ENCODE results near the gene IGSF23. TPM values are rescaled to one million over a fixed set of nuclear protein-coding genes. Genes with fewer than 3 reads are reported as not detected.

Gene IGSF23
- polyA plus RNA-seq, 1 experiment: 0.27 TPM

DNA sequence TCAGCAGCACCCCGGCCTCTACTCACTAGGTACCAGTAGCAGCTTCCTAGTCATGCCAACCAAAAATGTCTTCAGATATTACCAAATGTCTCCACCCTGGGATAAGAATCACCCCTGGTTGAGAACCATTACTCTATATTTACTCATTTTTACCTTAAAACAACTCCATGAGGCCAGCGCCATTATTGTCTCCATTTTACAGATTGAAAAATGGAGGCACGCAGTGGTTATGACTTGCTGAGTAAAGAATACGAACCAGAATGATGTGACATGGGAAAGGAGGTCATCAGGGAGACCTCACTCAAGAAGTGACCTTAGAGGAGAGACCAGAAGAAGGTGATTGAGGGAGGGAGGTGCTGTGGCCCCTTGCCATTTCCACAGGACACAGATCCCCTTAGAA, 60.1 kb downstream of the IGSF23 start:
- Histone ChIP-seq H3K27ac (ENCODE audit: low read depth, low read length) (no peak overlapping the region), H3K4me3 (ENCODE audit: low read depth, low read length) (no peak overlapping the region), H3K9me3 (ENCODE audit: control insufficient read depth, insufficient read depth, low read length) (peaks cover 4% of the 10 kb centered on the region), H3K27me3 (ENCODE audit: control insufficient read depth, insufficient read depth, low read length) (no peaks in the 10 kb centered on the region)
- DNase-seq (ENCODE audit: low read depth, low spot score): no peak
- POLR2A ChIA-PET: no interaction called here
- TF ChIP-seq, protein P1, sequence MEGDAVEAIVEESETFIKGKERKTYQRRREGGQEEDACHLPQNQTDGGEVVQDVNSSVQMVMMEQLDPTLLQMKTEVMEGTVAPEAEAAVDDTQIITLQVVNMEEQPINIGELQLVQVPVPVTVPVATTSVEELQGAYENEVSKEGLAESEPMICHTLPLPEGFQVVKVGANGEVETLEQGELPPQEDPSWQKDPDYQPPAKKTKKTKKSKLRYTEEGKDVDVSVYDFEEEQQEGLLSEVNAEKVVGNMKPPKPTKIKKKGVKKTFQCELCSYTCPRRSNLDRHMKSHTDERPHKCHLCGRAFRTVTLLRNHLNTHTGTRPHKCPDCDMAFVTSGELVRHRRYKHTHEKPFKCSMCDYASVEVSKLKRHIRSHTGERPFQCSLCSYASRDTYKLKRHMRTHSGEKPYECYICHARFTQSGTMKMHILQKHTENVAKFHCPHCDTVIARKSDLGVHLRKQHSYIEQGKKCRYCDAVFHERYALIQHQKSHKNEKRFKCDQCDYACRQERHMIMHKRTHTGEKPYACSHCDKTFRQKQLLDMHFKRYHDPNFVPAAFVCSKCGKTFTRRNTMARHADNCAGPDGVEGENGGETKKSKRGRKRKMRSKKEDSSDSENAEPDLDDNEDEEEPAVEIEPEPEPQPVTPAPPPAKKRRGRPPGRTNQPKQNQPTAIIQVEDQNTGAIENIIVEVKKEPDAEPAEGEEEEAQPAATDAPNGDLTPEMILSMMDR (IDR thresholded peaks at IDR 0.05; ENCODE audit: low read depth, low read length): no peak
- CTCF ChIA-PET: interaction anchor here (0.9 kb wide), 1 partner anchor 14 kb away, joined by 4 read pairs; no protein-coding TSS in a partner anchor

DNA sequence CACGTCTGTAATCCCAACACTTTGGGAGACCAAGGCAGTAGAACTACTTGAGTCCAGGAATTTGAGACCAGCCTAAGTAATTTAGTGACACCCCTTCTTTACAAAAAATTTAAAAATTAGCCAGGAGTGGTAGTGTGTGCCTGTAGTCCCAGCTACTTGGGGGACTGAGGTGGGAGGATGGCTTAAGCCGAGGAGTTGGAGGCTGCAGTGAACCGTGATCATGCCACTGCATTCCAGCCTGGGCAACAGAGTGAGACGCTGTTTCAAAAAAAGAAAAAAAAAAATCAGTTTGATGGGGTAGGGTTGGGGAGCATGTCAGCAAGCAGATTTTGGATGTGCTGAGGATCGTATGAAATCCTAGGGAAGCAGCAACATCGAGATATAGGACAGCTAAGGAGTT, 62.2 kb downstream of the IGSF23 start:
- no peaks in the 10 kb centered on the region for H3K27me3 ChIP-seq (ENCODE audit: control insufficient read depth, insufficient read depth, low read length)
- TF ChIP-seq, protein P1 (IDR thresholded peaks at IDR 0.05; ENCODE audit: low read depth, low read length): no peak
- no peak overlapping the region for H3K4me3 ChIP-seq (ENCODE audit: low read depth, low read length)
- H3K9me3 ChIP-seq (ENCODE audit: control insufficient read depth, insufficient read depth, low read length): peaks cover 4% of the 10 kb centered on the region
- CTCF ChIA-PET: interaction anchor here (1.0 kb wide), 2 partner anchors 95 to 105 kb away, joined by 3 to 4 read pairs; no protein-coding TSS in a partner anchor
- POLR2A ChIA-PET: interaction anchor here (0.7 kb wide), 1 partner anchor 87 kb away, joined by 3 read pairs; no protein-coding TSS in a partner anchor
- DNase-seq (ENCODE audit: low read depth, low spot score): no peak
- H3K27ac ChIP-seq (ENCODE audit: low read depth, low read length): no peak overlapping the region

DNA sequence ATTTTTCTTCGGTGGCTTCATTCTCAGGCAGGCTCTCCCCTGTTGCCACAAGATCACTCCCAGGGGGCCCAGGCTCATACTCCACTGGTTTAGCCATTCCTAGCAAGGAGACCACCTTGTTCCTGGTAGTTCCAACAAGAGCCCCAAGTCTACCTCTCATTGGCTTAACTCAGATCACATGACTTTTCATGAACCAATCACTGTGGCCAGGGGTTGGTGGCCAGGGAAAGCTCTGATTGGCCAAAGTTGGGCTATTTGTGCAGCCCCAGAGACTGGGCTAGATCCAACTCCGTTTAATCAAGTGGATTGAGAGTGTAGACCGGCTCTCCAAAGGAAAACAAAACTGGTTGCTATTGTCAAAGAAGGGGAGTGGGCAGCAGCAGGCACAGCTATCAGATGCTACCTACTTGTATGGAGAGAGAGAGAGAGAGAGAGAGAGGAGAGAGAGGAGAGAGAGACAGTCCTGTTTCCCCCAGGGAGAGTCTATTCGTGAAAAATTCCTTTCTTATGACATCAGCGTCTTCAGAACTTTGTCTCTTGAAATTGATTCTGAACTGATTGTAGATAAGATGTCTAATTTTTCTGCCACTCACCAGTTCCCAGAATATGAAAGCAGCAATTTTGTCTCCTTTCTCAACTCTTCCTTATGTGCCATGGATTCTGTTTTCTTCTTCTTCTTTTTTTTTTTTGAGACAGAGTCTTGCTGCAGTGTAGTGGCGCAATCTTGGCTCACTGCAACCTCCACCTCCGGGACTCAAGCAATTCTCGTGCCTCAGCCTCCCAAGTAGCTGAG, 63.9 kb downstream of the IGSF23 start:
- CTCF ChIA-PET: interaction anchor here (0.5 to 1.4 kb wide), 3 partner anchors 47 to 167 kb away, joined by 3 to 5 read pairs (median 4); no protein-coding TSS in a partner anchor
- Histone ChIP-seq H3K4me3 (ENCODE audit: low read depth, low read length) (no peak overlapping the region), H3K9me3 (ENCODE audit: control insufficient read depth, insufficient read depth, low read length) (no peaks in the 10 kb centered on the region), H3K27ac (ENCODE audit: low read depth, low read length) (peak overlapping the region; percentile 1), H3K27me3 (ENCODE audit: control insufficient read depth, insufficient read depth, low read length) (no peaks in the 10 kb centered on the region)
- TF ChIP-seq, protein P1 (IDR thresholded peaks at IDR 0.05; ENCODE audit: low read depth, low read length): no peak
- DNase-seq (ENCODE audit: low read depth, low spot score): no peak
- POLR2A ChIA-PET: interaction anchor here (0.7 kb wide), 2 partner anchors 15 to 101 kb away, joined by 3 to 4 read pairs; no protein-coding TSS in a partner anchor

DNA sequence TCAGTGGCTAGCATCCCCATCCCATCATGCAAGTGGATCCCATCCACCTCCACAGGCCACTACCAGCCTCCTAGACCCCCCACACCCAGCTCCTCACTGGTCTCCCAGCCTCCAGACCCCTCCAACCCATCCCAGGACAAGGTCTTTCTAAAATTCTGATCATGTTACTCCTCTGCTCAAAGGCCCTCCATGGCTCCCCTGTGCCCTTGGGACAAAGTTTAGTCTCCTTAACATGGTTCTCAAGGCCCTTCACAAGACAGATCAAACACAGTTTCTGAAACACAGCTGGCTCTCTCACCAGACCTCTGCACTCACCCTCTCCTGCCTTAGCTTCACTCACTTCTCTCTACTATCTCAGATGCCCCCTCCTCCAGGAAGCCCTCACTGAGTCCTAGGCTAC, 67.2 kb downstream of the IGSF23 start:
- ChIA-PET CTCF (interaction anchor here (1.7 kb wide), 1 partner anchor 9 kb away, joined by 6 read pairs; no protein-coding TSS in a partner anchor), POLR2A (interaction anchor here (0.5 to 0.6 kb wide), 2 partner anchors 11 to 168 kb away, joined by 3 to 15 read pairs; no protein-coding TSS in a partner anchor)
- TF ChIP-seq, protein P1 (IDR thresholded peaks at IDR 0.05; ENCODE audit: low read depth, low read length): no peak
- no peak for DNase-seq (ENCODE audit: low read depth, low spot score)
- H3K27me3 ChIP-seq (ENCODE audit: control insufficient read depth, insufficient read depth, low read length): no peaks in the 10 kb centered on the region
- H3K27ac ChIP-seq (ENCODE audit: low read depth, low read length): no peak overlapping the region
- H3K4me3 ChIP-seq (ENCODE audit: low read depth, low read length): no peak overlapping the region
- no peaks in the 10 kb centered on the region; the same call in 1 of the 2 replicates for H3K9me3 ChIP-seq (ENCODE audit: control insufficient read depth, insufficient read depth, low read length)
